ENCODE results near the gene COX19.
"Not testable (repeated sequence)": the region's sequence is repeated elsewhere in the genome, so short reads cannot be mapped to it uniquely, and the experiment has no call there.

The COX19 gene

GRCh38 chr7:943793-944192 is 31.6 kb downstream of the COX19 start:
- H3K27me3 ChIP-seq (replicated peaks; ENCODE audit: control insufficient read depth, insufficient read depth, low read length) = not testable (repeated sequence)

GRCh38 chr7:940599-941408 is 34.5 kb downstream of the COX19 start:
- Histone ChIP-seq H3K4me3 (ENCODE audit: low read length) (no peak overlapping the region), H3K9ac (ENCODE audit: low read length) (no peak overlapping the region), H3K9me3 (ENCODE audit: control insufficient read depth, low read length) (peaks cover 8% of the 10 kb centered on the region), H3K4me1 (ENCODE audit: control insufficient read depth, insufficient read depth, low read length) (peaks cover 10% of the 10 kb centered on the region), H3K27me3 (replicated peaks; ENCODE audit: control insufficient read depth, insufficient read depth, low read length) (no peaks in the 10 kb centered on the region), H3K36me3 (ENCODE audit: control insufficient read depth, insufficient read depth, low read length, severe bottlenecking) (no peaks in the 10 kb centered on the region)
- DNase-seq (ENCODE audit: low read depth) = no peak

More at GRCh38 chr7:943793-944192, 31.6 kb downstream of the COX19 start:
- H3K9me3 ChIP-seq (ENCODE audit: control insufficient read depth, low read length); H3K4me1 ChIP-seq (ENCODE audit: control insufficient read depth, insufficient read depth, low read length); H3K4me3 ChIP-seq (ENCODE audit: low read length); H3K36me3 ChIP-seq (ENCODE audit: control insufficient read depth, insufficient read depth, low read length, severe bottlenecking); H3K9ac ChIP-seq (ENCODE audit: low read length); DNase-seq (ENCODE audit: low read depth): not testable (repeated sequence)

DNA sequence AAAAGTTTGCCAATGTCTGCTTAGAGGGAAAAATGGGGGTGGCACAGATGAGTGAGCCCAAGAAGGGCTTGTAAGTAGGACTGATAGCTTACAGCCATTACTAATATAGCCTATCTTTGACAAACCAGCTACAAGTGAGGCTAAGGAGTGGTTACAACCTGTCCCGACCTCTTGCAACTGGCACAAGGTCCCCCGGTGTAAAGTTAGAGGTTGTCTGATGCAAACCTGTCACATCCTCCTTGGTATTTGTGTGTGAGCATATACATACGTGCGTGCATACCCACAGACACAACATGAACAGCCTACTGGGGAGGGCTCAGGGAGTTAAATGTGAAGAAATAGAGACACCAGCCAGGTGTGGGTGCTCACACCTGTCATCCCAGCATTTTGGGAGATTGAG is 35.5 kb downstream of the COX19 start:
- Histone ChIP-seq H3K27me3 (replicated peaks; ENCODE audit: control insufficient read depth, insufficient read depth, low read length) (no peaks in the 10 kb centered on the region), H3K9me3 (ENCODE audit: control insufficient read depth, low read length) (peaks cover 8% of the 10 kb centered on the region), H3K36me3 (ENCODE audit: control insufficient read depth, insufficient read depth, low read length, severe bottlenecking) (no peaks in the 10 kb centered on the region), H3K4me3 (ENCODE audit: low read length) (no peak overlapping the region), H3K9ac (ENCODE audit: low read length) (no peak overlapping the region), H3K4me1 (ENCODE audit: control insufficient read depth, insufficient read depth, low read length) (peaks cover 10% of the 10 kb centered on the region)
- DNase-seq (ENCODE audit: low read depth) = no peak

DNA sequence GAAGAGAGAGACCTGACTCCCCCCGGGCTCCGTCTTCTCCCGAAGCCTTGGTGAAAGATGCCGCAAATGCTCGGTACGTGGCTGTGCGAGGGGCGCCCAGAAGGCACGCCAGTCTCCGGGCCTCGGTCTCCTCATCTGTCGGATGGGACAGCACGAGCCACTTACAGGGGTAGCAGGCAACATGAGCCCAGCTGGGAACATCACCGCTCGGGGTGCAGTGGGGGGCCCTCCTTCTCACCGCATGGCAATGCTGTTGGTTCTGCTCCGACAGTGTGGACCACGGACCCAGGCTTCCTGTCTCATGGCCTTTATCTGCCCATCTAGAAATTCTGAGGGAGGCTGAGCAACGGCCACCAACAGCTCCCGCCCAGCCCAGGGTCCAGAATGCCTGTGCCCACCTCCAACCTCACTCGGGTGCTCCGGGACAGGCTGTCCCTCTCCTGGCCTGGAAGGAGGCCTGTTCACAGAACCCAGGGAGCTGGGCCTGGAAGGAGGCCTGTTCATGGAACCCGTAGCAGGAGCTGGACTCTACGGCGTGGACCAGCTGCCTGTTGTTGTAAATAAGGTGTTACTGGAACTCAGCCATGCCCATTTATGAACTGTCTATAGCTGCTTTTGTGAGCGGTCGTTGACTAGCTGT is 36.7 kb downstream of the COX19 start:
- Histone ChIP-seq H3K36me3 (ENCODE audit: control insufficient read depth, insufficient read depth, low read length, severe bottlenecking) (no peaks in the 10 kb centered on the region), H3K27me3 (replicated peaks; ENCODE audit: control insufficient read depth, insufficient read depth, low read length) (no peaks in the 10 kb centered on the region), H3K4me1 (ENCODE audit: control insufficient read depth, insufficient read depth, low read length) (peaks cover 10% of the 10 kb centered on the region), H3K9me3 (ENCODE audit: control insufficient read depth, low read length) (peaks cover 8% of the 10 kb centered on the region), H3K9ac (ENCODE audit: low read length) (no peak overlapping the region), H3K4me3 (ENCODE audit: low read length) (no peak overlapping the region)
- DNase-seq (ENCODE audit: low read depth) = no peak

- Histone ChIP-seq H3K36me3 (ENCODE audit: control insufficient read depth, insufficient read depth, low read length, severe bottlenecking) (no peaks in the 10 kb centered on the region), H3K9ac (ENCODE audit: low read length) (no peak overlapping the region), H3K4me3 (ENCODE audit: low read length) (no peak overlapping the region), H3K27me3 (replicated peaks; ENCODE audit: control insufficient read depth, insufficient read depth, low read length) (no peaks in the 10 kb centered on the region), H3K9me3 (ENCODE audit: control insufficient read depth, low read length) (peaks cover 8% of the 10 kb centered on the region), H3K4me1 (ENCODE audit: control insufficient read depth, insufficient read depth, low read length) (peaks cover 10% of the 10 kb centered on the region)
- DNase-seq (ENCODE audit: low read depth) = no peak
Observed at GRCh38 chr7:937856-938484, 37.4 kb downstream of the COX19 start.

- peak; percentile 27 for DNase-seq (ENCODE audit: low read depth)
- Histone ChIP-seq H3K27me3 (replicated peaks; ENCODE audit: control insufficient read depth, insufficient read depth, low read length) (peaks cover 4% of the 10 kb centered on the region), H3K36me3 (ENCODE audit: control insufficient read depth, insufficient read depth, low read length, severe bottlenecking) (no peaks in the 10 kb centered on the region), H3K4me1 (ENCODE audit: control insufficient read depth, insufficient read depth, low read length) (peaks cover 10% of the 10 kb centered on the region), H3K4me3 (ENCODE audit: low read length) (no peak overlapping the region), H3K9me3 (ENCODE audit: control insufficient read depth, low read length) (peaks cover 8% of the 10 kb centered on the region), H3K9ac (ENCODE audit: low read length) (no peak overlapping the region)
Observed at GRCh38 chr7:936386-937054, 38.8 kb downstream of the COX19 start.

- Histone ChIP-seq H3K4me1 (ENCODE audit: control insufficient read depth, insufficient read depth, low read length) (peaks cover 7% of the 10 kb centered on the region), H3K27me3 (replicated peaks; ENCODE audit: control insufficient read depth, insufficient read depth, low read length) (peaks cover 4% of the 10 kb centered on the region), H3K9me3 (ENCODE audit: control insufficient read depth, low read length) (peaks cover 8% of the 10 kb centered on the region), H3K4me3 (ENCODE audit: low read length) (no peak overlapping the region), H3K9ac (ENCODE audit: low read length) (no peak overlapping the region), H3K36me3 (ENCODE audit: control insufficient read depth, insufficient read depth, low read length, severe bottlenecking) (no peaks in the 10 kb centered on the region)
- no peak for DNase-seq (ENCODE audit: low read depth)
Observed at GRCh38 chr7:935874-936385, 39.4 kb downstream of the COX19 start.

- Histone ChIP-seq H3K9me3 (ENCODE audit: control insufficient read depth, low read length) (peaks cover 1% of the 10 kb centered on the region), H3K27me3 (replicated peaks; ENCODE audit: control insufficient read depth, insufficient read depth, low read length) (peaks cover 4% of the 10 kb centered on the region), H3K36me3 (ENCODE audit: control insufficient read depth, insufficient read depth, low read length, severe bottlenecking) (no peaks in the 10 kb centered on the region), H3K4me3 (ENCODE audit: low read length) (no peak overlapping the region), H3K9ac (ENCODE audit: low read length) (no peak overlapping the region), H3K4me1 (ENCODE audit: control insufficient read depth, insufficient read depth, low read length) (peaks cover 3% of the 10 kb centered on the region)
- no peak for DNase-seq (ENCODE audit: low read depth)
Observed at GRCh38 chr7:935164-935873, 40.0 kb downstream of the COX19 start.

- no peaks in the 10 kb centered on the region for H3K9me3 ChIP-seq (ENCODE audit: control insufficient read depth, low read length)
- no peak for DNase-seq (ENCODE audit: low read depth)
Observed at GRCh38 chr7:934469-935163, 40.7 kb downstream of the COX19 start.

DNA sequence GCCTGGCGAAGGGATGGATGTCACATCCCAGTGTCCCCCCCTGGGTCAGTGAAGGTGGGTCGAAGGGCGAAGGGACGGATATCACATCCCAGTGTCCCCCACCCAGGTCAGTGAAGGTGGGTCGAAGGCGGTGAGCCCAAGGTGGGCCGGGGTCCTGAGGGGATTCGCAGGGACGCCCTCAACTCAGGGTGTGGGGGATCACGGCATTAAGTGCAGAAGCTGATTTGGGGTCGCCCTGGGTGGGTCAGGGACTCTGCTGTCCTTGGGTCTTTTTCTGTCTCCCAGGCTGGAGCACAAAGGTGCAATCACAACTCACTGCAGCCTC is 42.7 kb downstream of the COX19 start:
- Histone ChIP-seq H3K27me3 (replicated peaks; ENCODE audit: control insufficient read depth, insufficient read depth, low read length) (peaks cover 4% of the 10 kb centered on the region), H3K9ac (ENCODE audit: low read length) (no peak overlapping the region), H3K4me3 (ENCODE audit: low read length) (no peak overlapping the region), H3K36me3 (ENCODE audit: control insufficient read depth, insufficient read depth, low read length, severe bottlenecking) (no peaks in the 10 kb centered on the region), H3K4me1 (ENCODE audit: control insufficient read depth, insufficient read depth, low read length) (peaks cover 7% of the 10 kb centered on the region), H3K9me3 (ENCODE audit: control insufficient read depth, low read length) (no peaks in the 10 kb centered on the region)
- DNase-seq (ENCODE audit: low read depth) = no peak

More at GRCh38 chr7:934469-935163, 40.7 kb downstream of the COX19 start:
- Histone ChIP-seq H3K27me3 (replicated peaks; ENCODE audit: control insufficient read depth, insufficient read depth, low read length) (peaks cover 4% of the 10 kb centered on the region), H3K4me3 (ENCODE audit: low read length) (no peak overlapping the region), H3K36me3 (ENCODE audit: control insufficient read depth, insufficient read depth, low read length, severe bottlenecking) (no peaks in the 10 kb centered on the region), H3K4me1 (ENCODE audit: control insufficient read depth, insufficient read depth, low read length) (peaks cover 2% of the 10 kb centered on the region), H3K9ac (ENCODE audit: low read length) (no peak overlapping the region)

Data from adipocyte (in vitro differentiated cells).